H9 (cell line): Measurements from ENCODE around the gene CACHD1. TPM values are rescaled to one million over a fixed set of nuclear protein-coding genes. Genes with fewer than 3 reads are reported as not detected.

Experiments used
- DNase-seq: peaks from one replicate; pipeline ENCODE4 v3.0.0-alpha.2; 2017
- H2AFZ ChIP-seq: one replicate; pipeline ENCODE4 v1.6.1; 2013; ENCODE audit warnings: mild to moderate bottlenecking, low read length, control low read depth, moderate library complexity
- H2AK5ac ChIP-seq: 2 replicates; pipeline ENCODE4 v1.6.1; 2013; ENCODE audit warnings: low read length, control low read depth, mixed read lengths; ENCODE audit not compliant: insufficient read length
- H2BK120ac ChIP-seq: one replicate; pipeline ENCODE4 v1.6.1; 2013; ENCODE audit warnings: low read depth, mild to moderate bottlenecking, low read length, control low read depth, inconsistent platforms; ENCODE audit not compliant: poor library complexity, severe bottlenecking
- H2BK12ac ChIP-seq: 2 replicates; pipeline ENCODE4 v1.6.1; 2013; ENCODE audit warnings: low read length, control low read depth, mixed read lengths, low read depth; ENCODE audit not compliant: insufficient read length
- H2BK15ac ChIP-seq: 2 replicates; pipeline ENCODE4 v1.6.1; 2013; ENCODE audit warnings: low read depth, low read length, control low read depth
- H2BK20ac ChIP-seq: one replicate; pipeline ENCODE4 v1.6.1; 2013; ENCODE audit warnings: low read depth, mild to moderate bottlenecking, low read length, control low read depth, inconsistent platforms; ENCODE audit not compliant: poor library complexity, severe bottlenecking
- H2BK5ac ChIP-seq: 2 replicates; pipeline ENCODE4 v1.6.1; 2013; ENCODE audit warnings: low read length, control low read depth, mixed read lengths; ENCODE audit not compliant: insufficient read length
- H3K14ac ChIP-seq: 2 replicates; pipeline ENCODE4 v1.6.1; 2013; ENCODE audit warnings: low read length, control low read depth; ENCODE audit not compliant: insufficient read depth
- H3K18ac ChIP-seq: 2 replicates; pipeline ENCODE4 v1.6.1; 2013; ENCODE audit warnings: low read depth, mild to moderate bottlenecking, mixed read lengths, low read length, control low read depth; ENCODE audit not compliant: insufficient read length
- H3K23ac ChIP-seq: 2 replicates; pipeline ENCODE4 v1.6.1; 2013; ENCODE audit warnings: low read length, control low read depth, mixed read lengths, low read depth; ENCODE audit not compliant: insufficient read length
- H3K23me2 ChIP-seq: 2 replicates; pipeline ENCODE4 v1.6.1; 2013; ENCODE audit warnings: low read depth, mild to moderate bottlenecking, mixed read lengths, low read length, control low read depth; ENCODE audit not compliant: insufficient read length, poor library complexity, severe bottlenecking
- H3K27ac ChIP-seq: 2 replicates; pipeline ENCODE4 v1.5.1; 2013; ENCODE audit warnings: low read length, control low read depth, mixed read lengths, low read depth; ENCODE audit not compliant: insufficient read length
- H3K27me3 ChIP-seq: 2 replicates; pipeline ENCODE4 v1.6.1; 2013; ENCODE audit warnings: low read length, control low read depth, inconsistent platforms; ENCODE audit not compliant: insufficient read depth
- H3K4ac ChIP-seq: 2 replicates; pipeline ENCODE4 v1.6.1; 2013; ENCODE audit warnings: low read depth, mild to moderate bottlenecking, control low read depth, inconsistent platforms, low read length, moderate library complexity
- H3K4me1 ChIP-seq: 2 replicates; pipeline ENCODE4 v1.6.1; 2013; ENCODE audit warnings: low read length, control low read depth, inconsistent platforms; ENCODE audit not compliant: insufficient read depth
- H3K4me2 ChIP-seq: 2 replicates; pipeline ENCODE4 v1.6.1; 2013; ENCODE audit warnings: low read length, control low read depth, mixed read lengths; ENCODE audit not compliant: insufficient read length, insufficient read depth
- H3K56ac ChIP-seq: 2 replicates; pipeline ENCODE4 v1.6.1; 2013; ENCODE audit warnings: low read depth, mild to moderate bottlenecking, mixed read lengths, low read length, control low read depth; ENCODE audit not compliant: insufficient read length
- H3K79me1 ChIP-seq: 2 replicates; pipeline ENCODE4 v1.6.1; 2013; ENCODE audit warnings: low read depth, mild to moderate bottlenecking, moderate library complexity, low read length, control low read depth, inconsistent platforms; ENCODE audit not compliant: insufficient read depth, poor library complexity, severe bottlenecking
- H3K79me2 ChIP-seq: 2 replicates; pipeline ENCODE4 v1.6.1; 2013; ENCODE audit warnings: low read length, control low read depth, inconsistent platforms; ENCODE audit not compliant: insufficient read depth
- H3K9ac ChIP-seq: 2 replicates; pipeline ENCODE4 v1.6.1; 2013; ENCODE audit warnings: low read length, control low read depth, mixed read lengths; ENCODE audit not compliant: insufficient read length; ENCODE audit errors: extremely low read depth
- H3K9me3 ChIP-seq: one replicate; pipeline ENCODE4 v1.6.1; 2013; ENCODE audit warnings: low read depth, low read length, inconsistent platforms; ENCODE audit not compliant: control insufficient read depth
- H3T11ph ChIP-seq: one replicate; pipeline ENCODE4 v1.6.1; 2013; ENCODE audit warnings: mild to moderate bottlenecking, low read length, control low read depth, inconsistent platforms
- H4K20me1 ChIP-seq: one replicate; pipeline ENCODE4 v1.6.1; 2013; ENCODE audit not compliant: control insufficient read depth, insufficient read length, insufficient read depth
- H4K5ac ChIP-seq: 2 replicates; pipeline ENCODE4 v1.6.1; 2013; ENCODE audit warnings: low read depth, mild to moderate bottlenecking, mixed read lengths, low read length, control low read depth; ENCODE audit not compliant: insufficient read length
- H4K8ac ChIP-seq: replicated peaks from 2 replicates; pipeline ENCODE4 v1.6.1; 2013; ENCODE audit warnings: low read length, control low read depth, mixed read lengths, low read depth; ENCODE audit not compliant: insufficient read length
- H4K91ac ChIP-seq: 2 replicates; pipeline ENCODE4 v1.6.1; 2013; ENCODE audit warnings: low read depth, mild to moderate bottlenecking, moderate library complexity, mixed read lengths, low read length, control low read depth; ENCODE audit not compliant: insufficient read length
- H3K27ac Mint-ChIP-seq, 3 experiments: 2 replicates in 2 of 3; 3 replicates in 1 of 3; pipeline ENCODE4 v1.8.0; 2020 to 2021; ENCODE audit warnings: mixed read lengths in 3 of 3, mild to moderate bottlenecking in 1 of 3, moderate library complexity in 1 of 3
- H3K27me3 Mint-ChIP-seq: 2 replicates; pipeline ENCODE4 v1.8.0; 2021; ENCODE audit warnings: low read depth, mild to moderate bottlenecking, moderate library complexity, mixed read lengths
- H3K36me3 Mint-ChIP-seq, 3 experiments: 2 replicates in 2 of 3; 3 replicates in 1 of 3; pipeline ENCODE4 v1.8.0; 2020 to 2021; ENCODE audit warnings: low read depth in 3 of 3, mixed read lengths in 3 of 3; ENCODE audit not compliant: insufficient read depth in 1 of 3
- H3K4me1 Mint-ChIP-seq, 2 experiments: 2 replicates each; pipeline ENCODE4 v1.8.0; 2020; ENCODE audit warnings: mixed read lengths in 2 of 2
- H3K4me3 Mint-ChIP-seq, 2 experiments: 2 replicates in 1 of 2; 3 replicates in 1 of 2; pipeline ENCODE4 v1.8.0; 2020 to 2021; ENCODE audit warnings: mild to moderate bottlenecking in 2 of 2, mixed read lengths in 2 of 2, moderate library complexity in 1 of 2
- H3K9me3 Mint-ChIP-seq, 2 experiments: 2 replicates in 1 of 2; 3 replicates in 1 of 2; pipeline ENCODE4 v1.8.0; 2020; ENCODE audit warnings: mild to moderate bottlenecking in 2 of 2, mixed read lengths in 2 of 2, moderate library complexity in 1 of 2
- CTCF ChIP-seq: fragments of 200-600 bp; sonication (generic); conservative IDR thresholded peaks from 3 replicates; pipeline ENCODE4 v1.8.0; 2021; ENCODE audit warnings: antibody characterized with exemption, mild to moderate bottlenecking
- WGBS: extraction: QIAGEN DNeasy Blood & Tissue Kit; methylation state at CpG from one replicate; pipeline ENCODE4 v1.1.7; 2013; ENCODE audit warnings: missing lambda C conversion rate, low lambda C conversion rate, mixed read lengths; ENCODE audit not compliant: insufficient read length; ENCODE audit errors: extremely low coverage; 5-methylcytosine and 5-hydroxymethylcytosine counted together
- total RNA-seq: library from RNA; stranded (reverse); gene quantifications from 2 replicates; pipeline ENCODE4 v1.2.1, GENCODE V29; 2021

The CACHD1 gene
- total RNA-seq, 1 experiment from 2014 or later = 94.2 TPM

DNA sequence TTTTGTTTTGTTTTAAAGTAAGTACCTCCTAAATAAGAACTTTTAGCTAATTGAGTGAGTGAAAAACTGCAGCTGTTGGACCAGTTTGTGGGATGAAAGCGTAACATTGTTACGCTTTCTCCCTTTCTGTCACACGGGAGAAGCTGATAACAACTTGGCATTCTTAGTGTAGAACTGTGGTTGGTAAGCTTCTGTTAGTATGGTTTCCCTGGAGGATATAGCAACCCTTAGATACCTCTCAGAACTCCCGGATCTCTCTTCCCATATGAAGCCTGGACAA is 98.2 kb downstream of the CACHD1 start:
- Histone ChIP-seq H3K79me1 (peaks cover 6% of the 10 kb centered on the region), H3K27me3 (no peaks in the 10 kb centered on the region), H3T11ph (no peak overlapping the region), H3K18ac (no peak overlapping the region), H4K20me1 (no peaks in the 10 kb centered on the region), H2BK20ac (no peak overlapping the region), H3K4ac (no peak overlapping the region), H2BK12ac (no peak overlapping the region), H3K4me2 (no peak overlapping the region), H2AFZ (no peak overlapping the region), H3K27ac (no peak overlapping the region), H3K14ac (no peak overlapping the region), H2AK5ac (no peak overlapping the region), H3K9me3 (no peaks in the 10 kb centered on the region), H3K23me2 (no peaks in the 10 kb centered on the region), H3K4me1 (peaks cover 15% of the 10 kb centered on the region; the same call in 1 of the 2 replicates), H4K5ac (no peak overlapping the region), H3K56ac (no peak overlapping the region), H2BK15ac (no peak overlapping the region), H3K23ac (no peak overlapping the region), H2BK120ac (no peak overlapping the region), H2BK5ac (no peak overlapping the region), H4K8ac (no peak overlapping the region), H3K79me2 (peaks cover 1% of the 10 kb centered on the region; the same call in 1 of the 2 replicates), H4K91ac (no peak overlapping the region), H3K9ac (no peak overlapping the region)
- no peak for DNase-seq
- Mint-ChIP-seq H3K4me1 (peaks cover 85 to 86% of the 10 kb centered on the region in 2 experiments), H3K27ac (peak overlapping the region in 1 of 3 experiments; percentile 47; a peak in 1 of 7 replicates), H3K4me3 (no peak overlapping the region), H3K27me3 (no peaks in the 10 kb centered on the region), H3K9me3 (no peaks in the 10 kb centered on the region), H3K36me3 (peaks cover 1 to 4% (median 3%) of the 10 kb centered on the region in 3 experiments; a peak in 2 of 7 replicates)
- no peak for TF ChIP-seq CTCF
- WGBS = no CpG with 5 or more reads among the region's 4 CpGs
